Liver (tissue), 9 donors: ENCODE measurements around the gene IQSEC1. TPM values are rescaled to one million over a fixed set of nuclear protein-coding genes. Genes with fewer than 3 reads are reported as not detected.
"Not testable (repeated sequence)": the region's sequence is repeated elsewhere in the genome, so short reads cannot be mapped to it uniquely, and the experiment has no call there.

Experiments used
- DNase-seq: peaks from one replicate; pipeline ENCODE4 v3.0.0-alpha.2; 2017; ENCODE audit warnings: low spot score
- H3K27ac ChIP-seq, 2 donors: one replicate each; pipeline ENCODE4 v1.7.0; 2013; ENCODE audit warnings: inconsistent platforms in 2 of 2, low read length in 2 of 2, control low read depth in 1 of 2, low read depth in 1 of 2, mild to moderate bottlenecking in 1 of 2
- H3K27me3 ChIP-seq, 4 donors: one replicate each; pipeline versions ENCODE4 v1.6.1 to v1.7.0; 2013; ENCODE audit warnings: low read length in 3 of 4, inconsistent platforms in 1 of 4, mild to moderate bottlenecking in 1 of 4, moderate library complexity in 1 of 4; ENCODE audit not compliant: control insufficient read depth in 4 of 4, insufficient read depth in 4 of 4
- H3K36me3 ChIP-seq, 4 donors: one replicate each; pipeline versions ENCODE4 v1.6.1 to v1.7.0; 2013; ENCODE audit warnings: low read length in 3 of 4, mild to moderate bottlenecking in 3 of 4, low read depth in 1 of 4, moderate library complexity in 1 of 4; ENCODE audit not compliant: control insufficient read depth in 4 of 4, insufficient read depth in 3 of 4
- H3K4me1 ChIP-seq, 4 donors: one replicate each; pipeline versions ENCODE4 v1.6.1 to v1.7.0; 2013; ENCODE audit warnings: low read length in 3 of 4, mild to moderate bottlenecking in 3 of 4, moderate library complexity in 1 of 4; ENCODE audit not compliant: control insufficient read depth in 4 of 4, insufficient read depth in 4 of 4
- H3K4me3 ChIP-seq, 3 donors: one replicate each; pipeline versions ENCODE4 v1.6.1 to v1.7.0; 2013; ENCODE audit warnings: low read length in 3 of 3, control low read depth in 1 of 3, low read depth in 1 of 3, mild to moderate bottlenecking in 1 of 3
- H3K9ac ChIP-seq, 2 donors: one replicate each; pipeline ENCODE4 v1.7.0; 2013; ENCODE audit warnings: low read length in 2 of 2, mild to moderate bottlenecking in 2 of 2, moderate library complexity in 2 of 2, control low read depth in 1 of 2, low read depth in 1 of 2
- H3K9me3 ChIP-seq, 4 donors: one replicate each; pipeline versions ENCODE4 v1.6.1 to v1.7.0; 2013; ENCODE audit warnings: low read length in 3 of 4; ENCODE audit not compliant: control insufficient read depth in 4 of 4
- EGR1 ChIP-seq, 2 donors: IDR thresholded peaks; 2 replicates each; pipeline ENCODE4 v1.6.1; 2016 to 2018; ENCODE audit warnings: antibody characterized with exemption in 2 of 2, low read depth in 2 of 2
- FOXA1 ChIP-seq: IDR thresholded peaks from 2 replicates; pipeline ENCODE4 v1.6.1; 2016; ENCODE audit warnings: antibody characterized with exemption
- FOXA2 ChIP-seq: IDR thresholded peaks from 2 replicates; pipeline ENCODE4 v1.6.1; 2016; ENCODE audit warnings: antibody characterized with exemption
- HNF4A ChIP-seq, 2 donors: conservative IDR thresholded peaks; 2 replicates each; pipeline ENCODE4 v1.6.1; 2016; ENCODE audit warnings: antibody characterized with exemption in 2 of 2, mild to moderate bottlenecking in 2 of 2
- HNF4G ChIP-seq: IDR thresholded peaks from 2 replicates; pipeline ENCODE4 v1.6.1; 2016; ENCODE audit warnings: antibody characterized with exemption
- MAX ChIP-seq: IDR thresholded peaks from 2 replicates; pipeline ENCODE4 v1.6.1; 2016; ENCODE audit warnings: antibody characterized with exemption
- NR2F2 ChIP-seq: IDR thresholded peaks from 2 replicates; pipeline ENCODE4 v1.6.1; 2016; ENCODE audit warnings: antibody characterized with exemption
- RAD21 ChIP-seq, 2 donors: IDR thresholded peaks; 2 replicates each; pipeline ENCODE4 v1.6.1; 2016; ENCODE audit warnings: antibody characterized with exemption in 2 of 2, mild to moderate bottlenecking in 2 of 2
- REST ChIP-seq: IDR thresholded peaks from 2 replicates; pipeline ENCODE4 v1.6.1; 2016; ENCODE audit warnings: antibody characterized with exemption, mild to moderate bottlenecking
- RXRA ChIP-seq, 2 donors: IDR thresholded peaks; 2 replicates each; pipeline ENCODE4 v1.6.1; 2017 to 2018; ENCODE audit warnings: antibody characterized with exemption in 2 of 2, mild to moderate bottlenecking in 1 of 2
- SP1 ChIP-seq: IDR thresholded peaks from 2 replicates; pipeline ENCODE4 v1.6.1; 2018; ENCODE audit warnings: antibody characterized with exemption, mild to moderate bottlenecking
- TAF1 ChIP-seq: conservative IDR thresholded peaks from 2 replicates; pipeline ENCODE4 v1.6.1; 2016; ENCODE audit warnings: antibody characterized with exemption, mild to moderate bottlenecking
- YY1 ChIP-seq: IDR thresholded peaks from 2 replicates; pipeline ENCODE4 v1.6.1; 2016; ENCODE audit warnings: antibody characterized with exemption, mild to moderate bottlenecking
- WGBS: extraction: QIAGEN DNeasy Blood & Tissue Kit; methylation state at CpG from one replicate; pipeline ENCODE4 v1.1.7; 2013; 5-methylcytosine and 5-hydroxymethylcytosine counted together
- polyA plus RNA-seq, 2 donors: library from polyadenylated mRNA; stranded (reverse) in 1 of 2; unstranded in 1 of 2; fragments of 200-250 nt in 1 of 2; fragments of >200 nt in 1 of 2; fragmentation: Nextera tagmentation in 1 of 2; extraction: Ambion mirVana in 1 of 2; gene quantifications; one replicate each; pipeline versions ENCODE4 v1.2.1 to v1.2.3, GENCODE V29; 2013 to 2015
- total RNA-seq, 2 donors: library from RNA; depleted of rRNA; stranded (reverse); fragments of >200 nt; gene quantifications; one replicate each; pipeline ENCODE4 v1.2.3, GENCODE V29; 2014
- TF ChIP-seq, protein P1 (sequence below): IDR thresholded peaks from 2 replicates; pipeline ENCODE4 v1.6.1; 2016; ENCODE audit warnings: antibody characterized with exemption
- donor health status: healthy.
- donor health status: healthy.
- donor health status: healthy.
- donor health status: healthy.
- donor health status: healthy.

Gene IQSEC1
- total and polyA plus RNA-seq, 4 donors: 12.7 to 56.0 (median 36.2) TPM

GRCh38 chr3:12879191-12879815 is 193.9 kb downstream of the IQSEC1 start:
- DNase-seq: no peak
- 74% methylated on average over 5 of the region's 5 CpGs for WGBS
- Histone ChIP-seq H3K9ac (no peak overlapping the region), H3K4me3 (no peak overlapping the region), H3K27ac (no peak overlapping the region), H3K27me3 (peaks cover 0 to 2% (median 0%) of the 10 kb centered on the region in 4 donors), H3K4me1 (peaks cover 0 to 4% (median 0%) of the 10 kb centered on the region in 4 donors), H3K36me3 (no peaks in the 10 kb centered on the region), H3K9me3 (no peaks in the 10 kb centered on the region)
- TF ChIP-seq REST (peak; percentile 94), RAD21 (IDR thresholded peaks at IDR 0.05) (no peak), TAF1 (no peak)

GRCh38 chr3:12878758-12879157 is 194.5 kb downstream of the IQSEC1 start:
- not testable (repeated sequence) for DNase-seq, H3K4me1 ChIP-seq, H3K27me3 ChIP-seq, H3K36me3 ChIP-seq, H3K27ac ChIP-seq, H3K9me3 ChIP-seq, H3K4me3 ChIP-seq, H3K9ac ChIP-seq
- WGBS: 63% methylated on average over 2 of the region's 2 CpGs

GRCh38 chr3:12878141-12878574 is 195.1 kb downstream of the IQSEC1 start:
- no peak for DNase-seq
- H3K36me3 ChIP-seq: no peaks in the 10 kb centered on the region
- H3K4me3 ChIP-seq: no peak overlapping the region
- H3K27ac ChIP-seq: no peak overlapping the region
- TF ChIP-seq EGR1 (IDR thresholded peaks at IDR 0.05; ENCODE audit: low read depth in 2 of 2) (no peak), FOXA1 (no peak), RAD21 (IDR thresholded peaks at IDR 0.05) (no peak), TAF1 (no peak)
- H3K9me3 ChIP-seq: no peaks in the 10 kb centered on the region
- no peak overlapping the region for H3K9ac ChIP-seq
- peaks cover 0 to 4% (median 0%) of the 10 kb centered on the region in 4 donors for H3K4me1 ChIP-seq
- 93% methylated on average over 2 of the region's 2 CpGs for WGBS
- peaks cover 0 to 2% (median 0%) of the 10 kb centered on the region in 4 donors for H3K27me3 ChIP-seq

DNA sequence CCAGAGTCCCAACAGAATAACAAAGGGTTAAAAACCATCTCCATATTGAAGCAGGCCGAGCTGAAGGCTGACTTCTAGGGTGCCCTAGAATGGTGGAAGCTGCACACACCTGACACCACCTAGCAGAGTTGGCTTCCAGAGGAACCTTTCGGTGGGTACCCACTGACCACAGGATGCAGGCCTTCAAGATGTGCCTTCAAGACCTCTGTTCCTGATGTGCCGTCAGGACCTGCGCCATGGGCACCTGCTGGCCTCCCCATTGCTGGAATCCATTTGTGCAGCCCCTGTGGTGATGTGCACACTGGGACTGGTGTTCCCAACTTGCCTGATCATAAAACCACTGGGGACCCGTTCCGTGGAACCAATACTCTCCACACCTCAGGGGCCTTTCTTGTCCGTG is 196.2 kb downstream of the IQSEC1 start:
- H3K9me3 ChIP-seq: no peaks in the 10 kb centered on the region
- H3K4me1 ChIP-seq: peaks cover 0 to 4% (median under 1%) of the 10 kb centered on the region in 4 donors
- peaks cover 0 to 2% (median 0%) of the 10 kb centered on the region in 4 donors for H3K27me3 ChIP-seq
- no peak for TF ChIP-seq REST
- TF ChIP-seq SP1: no peak
- TF ChIP-seq, protein P1, sequence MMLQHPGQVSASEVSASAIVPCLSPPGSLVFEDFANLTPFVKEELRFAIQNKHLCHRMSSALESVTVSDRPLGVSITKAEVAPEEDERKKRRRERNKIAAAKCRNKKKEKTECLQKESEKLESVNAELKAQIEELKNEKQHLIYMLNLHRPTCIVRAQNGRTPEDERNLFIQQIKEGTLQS: no peak
- no peak for TF ChIP-seq NR2F2
- TF ChIP-seq FOXA2: no peak
- TF ChIP-seq HNF4A (conservative IDR thresholded peaks at IDR 0.05): no peak
- no peak for TF ChIP-seq YY1
- no peak for TF ChIP-seq RXRA (IDR thresholded peaks at IDR 0.05)
- TF ChIP-seq HNF4G: no peak
- no peak for TF ChIP-seq RAD21 (IDR thresholded peaks at IDR 0.05)
- no peak for TF ChIP-seq MAX
- H3K9ac ChIP-seq: no peak overlapping the region
- no peak for DNase-seq
- no peak overlapping the region for H3K4me3 ChIP-seq
- H3K27ac ChIP-seq: no peak overlapping the region
- 97% methylated on average over 7 of the region's 7 CpGs for WGBS
- no peaks in the 10 kb centered on the region for H3K36me3 ChIP-seq
